Mucosa of descending colon (tissue), 3 donors: ENCODE data around the gene USP50. TPM values are rescaled to one million over a fixed set of nuclear protein-coding genes. Genes with fewer than 3 reads are reported as not detected.
"Not testable (repeated sequence)": the region's sequence is repeated elsewhere in the genome, so short reads cannot be mapped to it uniquely, and the experiment has no call there.

Experiments used
- ATAC-seq: fragments of 200-7000 bp; cut with Tn5 transposase; one replicate; pipeline ENCODE4 v1.9.1; 2020; ENCODE audit warnings: mild to moderate bottlenecking, moderate library complexity
- DNase-seq, 3 donors: peaks; one replicate each; pipeline ENCODE4 v3.0.0-alpha.2; 2020
- H3K36me3 ChIP-seq: fragments of 200-600 bp; one replicate; pipeline ENCODE4 v1.8.0; 2021; ENCODE audit warnings: low read depth, mild to moderate bottlenecking
- H3K4me1 ChIP-seq: fragments of 200-600 bp; one replicate; pipeline ENCODE4 v1.8.0; 2021; ENCODE audit warnings: low read depth, mild to moderate bottlenecking
- H3K4me3 ChIP-seq: fragments of 200-600 bp; one replicate; pipeline ENCODE4 v1.8.0; 2021; ENCODE audit warnings: mild to moderate bottlenecking
- H3K9me3 ChIP-seq: fragments of 200-600 bp; one replicate; pipeline ENCODE4 v1.8.0; 2021; ENCODE audit warnings: mild to moderate bottlenecking
- CTCF ChIP-seq: fragments of 200-600 bp; IDR thresholded peaks from one replicate; pipeline ENCODE4 v1.8.0; 2022; ENCODE audit warnings: antibody characterized with exemption, mild to moderate bottlenecking
- intact Hi-C, 2 donors: fragments of 100-400 bp; cut with DNase I in 1 of 2; cut with micrococcal nuclease in 1 of 2; formaldehyde crosslinking; loops; one replicate each; pipeline versions ENCODE4 v1.11.0 to v1.11.1; 2022; cut with DNase I, micrococcal nuclease
- long read RNA-seq, 2 donors: library from polyadenylated mRNA; unstranded; transcript quantifications; one replicate each; pipeline ENCODE4 v2.0.0, GENCODE V29; 2019 to 2021
- total RNA-seq, 3 donors: library from RNA; stranded (reverse); fragmentation: NEBNext Ultra II Directional in 2 of 3; extraction: Animal tissue kit (Norgen Biotek cat#: 25700) in 2 of 3; gene quantifications; one replicate each; pipeline versions ENCODE4 v1.2.1 to v1.2.4, GENCODE V29; 2021 to 2023
- donor health status: DM: no; HTN: no; CAD: no; lungs with moderate emphysema.
- donor health status: DM: no; HTN: no; CAD: no.
- donor health status: DM: no; HTN: yes; CAD: no.

USP50 gene
- under 1 TPM in 2 of 3 donors, not detected in 1; 0.38 to 0.55 TPM for total RNA-seq
- long read RNA-seq, donor 1, result 0 reads
- long read RNA-seq, donor 2, result 0 reads

GRCh38 chr15:50546566-50546965 lies at the start of gene USP50:
TSS of gene USP50 (minus strand) at chr15:50546666. CDS start at chr15:50546525, 141 bp downstream.
- Histone ChIP-seq H3K9me3 (no peaks in the 10 kb centered on the region), H3K4me1 (no peaks in the 10 kb centered on the region)
- no peak for ATAC-seq

GRCh38 chr15:50594311-50594710 lies 47.8 kb upstream of the USP50 start:
- Histone ChIP-seq H3K36me3 (peaks cover 6% of the 10 kb centered on the region), H3K9me3 (no peaks in the 10 kb centered on the region), H3K4me1 (no peaks in the 10 kb centered on the region), H3K4me3 (no peak overlapping the region)
- intact Hi-C loops, result no loop called here
- ATAC-seq (no peak), DNase-seq (no peak)
- no peak for TF ChIP-seq CTCF

More at GRCh38 chr15:50546566-50546965, at the start of gene USP50:
- no peak for DNase-seq
- no peak for TF ChIP-seq CTCF
- intact Hi-C loops, result no loop called here
- Histone ChIP-seq H3K36me3 (no peaks in the 10 kb centered on the region), H3K4me3 (no peak within 1 kb of the TSS)

GRCh38 chr15:50593761-50594160 lies 47.3 kb upstream of the USP50 start:
- no peaks in the 10 kb centered on the region for H3K9me3 ChIP-seq
- no peak for TF ChIP-seq CTCF
- intact Hi-C loops, result no loop called here
- peaks cover 10% of the 10 kb centered on the region for H3K36me3 ChIP-seq
- no peak for DNase-seq
- no peak for ATAC-seq
- no peaks in the 10 kb centered on the region for H3K4me1 ChIP-seq
- H3K4me3 ChIP-seq, result no peak overlapping the region

- no peak for DNase-seq
- no peak overlapping the region for H3K4me3 ChIP-seq
- no peaks in the 10 kb centered on the region for H3K4me1 ChIP-seq
- peaks cover 7% of the 10 kb centered on the region for H3K36me3 ChIP-seq
- intact Hi-C loops, result no loop called here
- no peak for ATAC-seq
- TF ChIP-seq CTCF, result no peak
- H3K9me3 ChIP-seq, result no peaks in the 10 kb centered on the region
These were observed 43.8 kb upstream of the USP50 start for GRCh38 chr15:50590288-50590687.

- Histone ChIP-seq H3K36me3 (no peaks in the 10 kb centered on the region), H3K4me1 (no peaks in the 10 kb centered on the region), H3K4me3 (no peak overlapping the region), H3K9me3 (no peaks in the 10 kb centered on the region)
- no peak for TF ChIP-seq CTCF
- ATAC-seq (no peak), DNase-seq (no peak)
- intact Hi-C loops, result no loop called here
These were observed 31.0 kb upstream of the USP50 start for GRCh38 chr15:50577492-50577891.

GRCh38 chr15:50576166-50576565 lies 29.7 kb upstream of the USP50 start:
- intact Hi-C loops, result no loop called here
- DNase-seq (no peak), ATAC-seq (no peak)
- H3K36me3 ChIP-seq, result no peaks in the 10 kb centered on the region
- H3K4me1 ChIP-seq, result no peaks in the 10 kb centered on the region
- H3K9me3 ChIP-seq, result no peaks in the 10 kb centered on the region
- TF ChIP-seq CTCF, result no peak
- no peak overlapping the region for H3K4me3 ChIP-seq

- H3K4me1 ChIP-seq, H3K4me3 ChIP-seq, intact Hi-C loops, H3K9me3 ChIP-seq, DNase-seq, H3K36me3 ChIP-seq, ATAC-seq: not testable (repeated sequence)
These were observed 27.4 kb upstream of the USP50 start for GRCh38 chr15:50573842-50574241.
